Sigmoid colon (tissue), 7 donors: ENCODE results near the gene RNF167. TPM values are rescaled to one million over a fixed set of nuclear protein-coding genes. Genes with fewer than 3 reads are reported as not detected.

ENCODE experiments used
- DNase-seq: peaks from one replicate; pipeline ENCODE4 v3.0.0-alpha.2; 2019
- H3K27ac ChIP-seq, 4 donors: fragments of 200-600 bp; sonication (generic); one replicate each; pipeline ENCODE4 v1.5.1; 2016 to 2019; ENCODE audit warnings: mild to moderate bottlenecking in 1 of 4
- H3K27me3 ChIP-seq, 3 donors: fragments of 200-600 bp; sonication (generic); one replicate each; pipeline ENCODE4 v1.5.1; 2019; ENCODE audit warnings: mild to moderate bottlenecking in 1 of 3
- H3K36me3 ChIP-seq, 4 donors: fragments of 200-600 bp; sonication (generic); one replicate each; pipeline ENCODE4 v1.5.1; 2016 to 2019
- H3K4me1 ChIP-seq, 4 donors: fragments of 200-600 bp; sonication (generic); one replicate each; pipeline ENCODE4 v1.5.1; 2017 to 2019
- H3K4me3 ChIP-seq, 4 donors: fragments of 200-600 bp; sonication (generic); one replicate each; pipeline ENCODE4 v1.5.1; 2017 to 2019; ENCODE audit warnings: mild to moderate bottlenecking in 2 of 4, moderate library complexity in 1 of 4
- H3K9me3 ChIP-seq, 4 donors: fragments of 200-600 bp in 3 of 4; sonication (generic) in 3 of 4; one replicate each; pipeline versions ENCODE4 v1.5.1 to v1.6.1; 2013 to 2019
- CTCF ChIP-seq, 4 experiments: fragments of 450-650 bp in 3 of 4; fragments of 200-600 bp in 1 of 4; IDR thresholded peaks; one replicate each; pipeline ENCODE4 v1.5.1; 2016 to 2019; ENCODE audit warnings: antibody characterized with exemption in 4 of 4, mild to moderate bottlenecking in 3 of 4, moderate library complexity in 2 of 4
- EP300 ChIP-seq, 4 donors: sonication (generic); formaldehyde crosslinking; IDR thresholded peaks; one replicate each; pipeline ENCODE4 v1.6.1; 2017; ENCODE audit warnings: antibody characterized with exemption in 4 of 4
- POLR2A ChIP-seq, 2 donors: fragments of 450-650 bp; IDR thresholded peaks; one replicate each; pipeline ENCODE4 v1.6.1; 2016; ENCODE audit warnings: antibody characterized with exemption in 2 of 2, mild to moderate bottlenecking in 2 of 2, moderate library complexity in 2 of 2
- POLR2AphosphoS5 ChIP-seq, 4 donors: sonication (generic); formaldehyde crosslinking; IDR thresholded peaks; one replicate each; pipeline ENCODE4 v1.6.1; 2017; ENCODE audit warnings: antibody characterized with exemption in 4 of 4
- WGBS, 2 donors: extraction: QIAGEN DNeasy Blood & Tissue Kit; methylation state at CpG; one replicate each; pipeline ENCODE4 v1.1.7; 2013; 5-methylcytosine and 5-hydroxymethylcytosine counted together
- intact Hi-C: fragments of 100-400 bp; cut with DNase I; formaldehyde crosslinking; loops from one replicate; pipeline ENCODE4 v1.15.1; 2023
- polyA plus RNA-seq, 3 donors: library from polyadenylated mRNA; stranded (reverse); fragments of 200-250 nt; gene quantifications; one replicate each; pipeline ENCODE4 v1.2.3, GENCODE V29; 2013
- total RNA-seq, 4 donors: library from RNA; depleted of rRNA; stranded (reverse); fragments of >200 nt; gene quantifications; one replicate each; pipeline ENCODE4 v1.1.0, GENCODE V29; 2016
- donor health status: healthy with polysubstance abuse.
- donor health status: Bipolar disorder and iron deficiency.
- donor health status: healthy.

The RNF167 gene
- total and polyA plus RNA-seq, 7 donors, result 45.0 to 120 (median 61.1) TPM

GRCh38 chr17:4928881-4929280 lies 11.2 kb upstream of the RNF167 start:
- DNase-seq, result no peak
- no peak overlapping the region for H3K27ac ChIP-seq
- peaks cover 0 to 1% (median under 1%) of the 10 kb centered on the region in 4 donors for H3K4me1 ChIP-seq
- no peaks in the 10 kb centered on the region for H3K27me3 ChIP-seq
- intact Hi-C loops, result no loop called here
- H3K9me3 ChIP-seq, result no peaks in the 10 kb centered on the region
- H3K4me3 ChIP-seq, result no peak overlapping the region
- WGBS, 2 donors, result 98% methylated on average over 18 of the region's 18 CpGs
- TF ChIP-seq CTCF (IDR thresholded peaks at IDR 0.05) (no peak), EP300 (IDR thresholded peaks at IDR 0.05) (no peak), POLR2A (IDR thresholded peaks at IDR 0.05) (no peak), POLR2AphosphoS5 (IDR thresholded peaks at IDR 0.05) (no peak)
- no peaks in the 10 kb centered on the region for H3K36me3 ChIP-seq

DNA sequence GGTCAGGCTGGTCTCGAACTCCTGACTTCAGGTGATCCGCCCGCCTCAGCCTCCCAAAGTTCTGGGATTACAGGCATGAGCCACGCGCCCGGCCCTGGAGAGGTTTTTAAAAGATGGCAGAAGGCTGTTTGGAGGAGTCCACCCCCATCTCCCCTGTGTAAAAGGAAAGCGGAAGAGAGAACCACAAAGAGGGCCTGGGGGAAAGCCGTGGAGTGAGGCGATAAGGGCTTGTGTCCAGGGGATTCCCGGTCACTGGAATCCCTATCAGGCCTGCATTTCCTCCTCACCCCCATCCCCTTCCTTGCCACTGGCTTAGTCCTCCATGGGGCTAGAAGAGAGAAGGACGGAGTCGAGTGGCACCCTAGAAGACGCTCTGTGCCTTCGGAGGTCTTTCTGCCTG lies 8.1 kb upstream of the RNF167 start, which contains the start of gene GP1BA:
Gene GP1BA, plus strand, starts transcription at position 315 of the 400 bp plus-strand sequence. CDS start 328 bp downstream, outside the sequence.
- H3K36me3 ChIP-seq, result peaks cover 0 to 12% (median 4%) of the 10 kb centered on the region in 4 donors
- H3K27ac ChIP-seq, result no peak within 1 kb of the TSS
- no peaks in the 10 kb centered on the region for H3K9me3 ChIP-seq
- no peaks in the 10 kb centered on the region for H3K27me3 ChIP-seq
- no peak for DNase-seq
- peaks cover 0 to 9% (median 8%) of the 10 kb centered on the region in 4 donors for H3K4me1 ChIP-seq
- intact Hi-C loops, result no loop called here
- 73 to 87% methylated on average over 14 of the region's 14 CpGs for WGBS, 2 donors
- no peak for TF ChIP-seq CTCF (IDR thresholded peaks at IDR 0.05)
- TF ChIP-seq EP300 (IDR thresholded peaks at IDR 0.05), result no peak
- TF ChIP-seq POLR2AphosphoS5 (IDR thresholded peaks at IDR 0.05), result no peak
- TF ChIP-seq POLR2A (IDR thresholded peaks at IDR 0.05), result no peak
- H3K4me3 ChIP-seq, result no peak within 1 kb of the TSS

DNA sequence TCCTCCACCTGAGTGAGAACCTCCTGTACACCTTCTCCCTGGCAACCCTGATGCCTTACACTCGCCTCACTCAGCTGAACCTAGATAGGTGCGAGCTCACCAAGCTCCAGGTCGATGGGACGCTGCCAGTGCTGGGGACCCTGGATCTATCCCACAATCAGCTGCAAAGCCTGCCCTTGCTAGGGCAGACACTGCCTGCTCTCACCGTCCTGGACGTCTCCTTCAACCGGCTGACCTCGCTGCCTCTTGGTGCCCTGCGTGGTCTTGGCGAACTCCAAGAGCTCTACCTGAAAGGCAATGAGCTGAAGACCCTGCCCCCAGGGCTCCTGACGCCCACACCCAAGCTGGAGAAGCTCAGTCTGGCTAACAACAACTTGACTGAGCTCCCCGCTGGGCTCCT lies 7.3 kb upstream of the RNF167 start:
- intact Hi-C loops, result no loop called here
- Histone ChIP-seq H3K36me3 (peaks cover 6 to 20% (median 12%) of the 10 kb centered on the region in 4 donors), H3K27me3 (no peaks in the 10 kb centered on the region), H3K27ac (no peak overlapping the region), H3K4me3 (no peak overlapping the region), H3K9me3 (no peaks in the 10 kb centered on the region), H3K4me1 (peaks cover 0 to 14% (median 9%) of the 10 kb centered on the region in 4 donors)
- 91 to 95% methylated on average over 12 of the region's 12 CpGs for WGBS, 2 donors
- no peak for DNase-seq
- no peak for TF ChIP-seq POLR2AphosphoS5 (IDR thresholded peaks at IDR 0.05)
- no peak for TF ChIP-seq CTCF (IDR thresholded peaks at IDR 0.05)
- no peak for TF ChIP-seq EP300 (IDR thresholded peaks at IDR 0.05)
- no peak for TF ChIP-seq POLR2A (IDR thresholded peaks at IDR 0.05)

- intact Hi-C loops, result no loop called here
- H3K27ac ChIP-seq, result no peak overlapping the region
These were observed 6.4 kb upstream of the RNF167 start for GRCh38 chr17:4933646-4934045.

More at GRCh38 chr17:4933646-4934045, 6.4 kb upstream of the RNF167 start:
- no peak overlapping the region for H3K4me3 ChIP-seq
- H3K9me3 ChIP-seq, result no peaks in the 10 kb centered on the region
- H3K27me3 ChIP-seq, result no peaks in the 10 kb centered on the region
- no peak for DNase-seq
- H3K36me3 ChIP-seq, result peaks cover 13 to 27% (median 16%) of the 10 kb centered on the region in 4 donors
- TF ChIP-seq EP300 (IDR thresholded peaks at IDR 0.05) (no peak), POLR2A (IDR thresholded peaks at IDR 0.05) (no peak), POLR2AphosphoS5 (IDR thresholded peaks at IDR 0.05) (no peak), CTCF (IDR thresholded peaks at IDR 0.05) (no peak)
- peaks cover 0 to 23% (median 17%) of the 10 kb centered on the region in 4 donors for H3K4me1 ChIP-seq
- WGBS, 2 donors, result 74 to 80% methylated on average over 16 of the region's 16 CpGs
